HEK293 (cell line): ENCODE measurements around the gene COX11.

Experiments used
- BCL11A ChIP-seq: fragments of 450-650 bp; formaldehyde crosslinking; IDR thresholded peaks from 2 replicates; pipeline ENCODE4 v1.5.1; 2016; ENCODE audit warnings: low read depth, missing biosample characterization, missing genetic modification characterization
- GLIS1 ChIP-seq: fragments of 450-650 bp; formaldehyde crosslinking; IDR thresholded peaks from 2 replicates; pipeline ENCODE4 v1.5.1; 2016; ENCODE audit warnings: missing biosample characterization, missing genetic modification characterization
- INSM2 ChIP-seq: fragments of 450-650 bp; formaldehyde crosslinking; IDR thresholded peaks from 2 replicates; pipeline ENCODE4 v1.5.1; 2016; ENCODE audit warnings: missing biosample characterization, missing genetic modification characterization
- PRDM6 ChIP-seq: fragments of 450-650 bp; formaldehyde crosslinking; IDR thresholded peaks from 2 replicates; pipeline ENCODE4 v1.5.1; 2017; ENCODE audit warnings: missing biosample characterization, missing genetic modification characterization
- SP7 ChIP-seq: fragments of 450-650 bp; formaldehyde crosslinking; IDR thresholded peaks from 2 replicates; pipeline ENCODE4 v1.5.1; 2016; ENCODE audit warnings: missing biosample characterization, missing genetic modification characterization
- TRIM28 ChIP-seq: IDR thresholded peaks from 2 replicates; pipeline ENCODE4 v1.6.1; 2011; ENCODE audit warnings: low read length, control low read depth, borderline replicate concordance
- ZNF148 ChIP-seq: fragments of 450-650 bp; formaldehyde crosslinking; IDR thresholded peaks from 2 replicates; pipeline ENCODE4 v1.5.0; 2017; ENCODE audit warnings: missing biosample characterization, missing genetic modification characterization, borderline replicate concordance
- ZNF155 ChIP-seq: fragments of 450-650 bp; formaldehyde crosslinking; IDR thresholded peaks from 2 replicates; pipeline ENCODE4 v1.5.1; 2016; ENCODE audit warnings: missing biosample characterization, missing genetic modification characterization
- ZNF202 ChIP-seq: fragments of 450-650 bp; formaldehyde crosslinking; IDR thresholded peaks from 2 replicates; pipeline ENCODE4 v1.5.1; 2016; ENCODE audit warnings: missing biosample characterization, missing genetic modification characterization, borderline replicate concordance
- ZNF24 ChIP-seq: fragments of 450-650 bp; formaldehyde crosslinking; IDR thresholded peaks from 2 replicates; pipeline ENCODE4 v1.5.1; 2016; ENCODE audit warnings: missing biosample characterization, missing genetic modification characterization
- ZNF518A ChIP-seq: fragments of 450-650 bp; formaldehyde crosslinking; conservative IDR thresholded peaks from 2 replicates; pipeline ENCODE4 v1.5.1; 2016; ENCODE audit warnings: low read depth, missing biosample characterization, missing genetic modification characterization
- ZNF544 ChIP-seq: fragments of 450-650 bp; formaldehyde crosslinking; IDR thresholded peaks from 2 replicates; pipeline ENCODE4 v1.5.0; 2017; ENCODE audit warnings: missing biosample characterization, missing genetic modification characterization
- ZNF549 ChIP-seq: fragments of 450-650 bp; IDR thresholded peaks from 2 replicates; pipeline ENCODE4 v1.5.1; 2018; ENCODE audit warnings: missing biosample characterization, missing genetic modification characterization, mild to moderate bottlenecking, inconsistent platforms, moderate library complexity
- ZSCAN30 ChIP-seq: fragments of 450-650 bp; IDR thresholded peaks from 2 replicates; pipeline ENCODE4 v1.5.1; 2018; ENCODE audit warnings: missing biosample characterization, mild to moderate bottlenecking, missing genetic modification characterization, moderate library complexity
- TF ChIP-seq, protein P1 (sequence below): fragments of 450-650 bp; formaldehyde crosslinking; IDR thresholded peaks from 2 replicates; pipeline ENCODE4 v1.5.1; 2016; ENCODE audit warnings: missing biosample characterization, missing genetic modification characterization, borderline replicate concordance
- TF ChIP-seq, protein P2 (sequence below): fragments of 450-650 bp; formaldehyde crosslinking; IDR thresholded peaks from 2 replicates; pipeline ENCODE4 v1.5.1; 2016; ENCODE audit warnings: missing biosample characterization, missing genetic modification characterization
- TF ChIP-seq, protein P3 (sequence below): fragments of 450-650 bp; formaldehyde crosslinking; optimal IDR thresholded peaks from 2 replicates; pipeline ENCODE3; 2016; ENCODE audit warnings: missing biosample characterization, mild to moderate bottlenecking, missing genetic modification characterization

Gene COX11

GRCh38 chr17:54968262-54968987 lies at the start of gene COX11, which contains the start of gene STXBP4 (continued):
- TF ChIP-seq, protein P1, sequence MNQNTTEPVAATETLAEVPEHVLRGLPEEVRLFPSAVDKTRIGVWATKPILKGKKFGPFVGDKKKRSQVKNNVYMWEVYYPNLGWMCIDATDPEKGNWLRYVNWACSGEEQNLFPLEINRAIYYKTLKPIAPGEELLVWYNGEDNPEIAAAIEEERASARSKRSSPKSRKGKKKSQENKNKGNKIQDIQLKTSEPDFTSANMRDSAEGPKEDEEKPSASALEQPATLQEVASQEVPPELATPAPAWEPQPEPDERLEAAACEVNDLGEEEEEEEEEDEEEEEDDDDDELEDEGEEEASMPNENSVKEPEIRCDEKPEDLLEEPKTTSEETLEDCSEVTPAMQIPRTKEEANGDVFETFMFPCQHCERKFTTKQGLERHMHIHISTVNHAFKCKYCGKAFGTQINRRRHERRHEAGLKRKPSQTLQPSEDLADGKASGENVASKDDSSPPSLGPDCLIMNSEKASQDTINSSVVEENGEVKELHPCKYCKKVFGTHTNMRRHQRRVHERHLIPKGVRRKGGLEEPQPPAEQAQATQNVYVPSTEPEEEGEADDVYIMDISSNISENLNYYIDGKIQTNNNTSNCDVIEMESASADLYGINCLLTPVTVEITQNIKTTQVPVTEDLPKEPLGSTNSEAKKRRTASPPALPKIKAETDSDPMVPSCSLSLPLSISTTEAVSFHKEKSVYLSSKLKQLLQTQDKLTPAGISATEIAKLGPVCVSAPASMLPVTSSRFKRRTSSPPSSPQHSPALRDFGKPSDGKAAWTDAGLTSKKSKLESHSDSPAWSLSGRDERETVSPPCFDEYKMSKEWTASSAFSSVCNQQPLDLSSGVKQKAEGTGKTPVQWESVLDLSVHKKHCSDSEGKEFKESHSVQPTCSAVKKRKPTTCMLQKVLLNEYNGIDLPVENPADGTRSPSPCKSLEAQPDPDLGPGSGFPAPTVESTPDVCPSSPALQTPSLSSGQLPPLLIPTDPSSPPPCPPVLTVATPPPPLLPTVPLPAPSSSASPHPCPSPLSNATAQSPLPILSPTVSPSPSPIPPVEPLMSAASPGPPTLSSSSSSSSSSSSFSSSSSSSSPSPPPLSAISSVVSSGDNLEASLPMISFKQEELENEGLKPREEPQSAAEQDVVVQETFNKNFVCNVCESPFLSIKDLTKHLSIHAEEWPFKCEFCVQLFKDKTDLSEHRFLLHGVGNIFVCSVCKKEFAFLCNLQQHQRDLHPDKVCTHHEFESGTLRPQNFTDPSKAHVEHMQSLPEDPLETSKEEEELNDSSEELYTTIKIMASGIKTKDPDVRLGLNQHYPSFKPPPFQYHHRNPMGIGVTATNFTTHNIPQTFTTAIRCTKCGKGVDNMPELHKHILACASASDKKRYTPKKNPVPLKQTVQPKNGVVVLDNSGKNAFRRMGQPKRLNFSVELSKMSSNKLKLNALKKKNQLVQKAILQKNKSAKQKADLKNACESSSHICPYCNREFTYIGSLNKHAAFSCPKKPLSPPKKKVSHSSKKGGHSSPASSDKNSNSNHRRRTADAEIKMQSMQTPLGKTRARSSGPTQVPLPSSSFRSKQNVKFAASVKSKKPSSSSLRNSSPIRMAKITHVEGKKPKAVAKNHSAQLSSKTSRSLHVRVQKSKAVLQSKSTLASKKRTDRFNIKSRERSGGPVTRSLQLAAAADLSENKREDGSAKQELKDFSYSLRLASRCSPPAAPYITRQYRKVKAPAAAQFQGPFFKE (tag by site-specific recombination), result no peak
- TF ChIP-seq ZNF549 (tag by site-specific recombination), result no peak
- no peak for TF ChIP-seq PRDM6 (tag by site-specific recombination)
- peak; percentile 76; the same call in 1 of the 2 replicates for TF ChIP-seq GLIS1 (tag by site-specific recombination)
- TF ChIP-seq INSM2, result no peak
- TF ChIP-seq SP7 (tag by site-specific recombination), result peak; percentile 44
- TF ChIP-seq BCL11A (tag by site-specific recombination), result no peak
- TF ChIP-seq ZNF518A (tag by site-specific recombination), result no peak
- no peak for TF ChIP-seq ZNF544 (tag by site-specific recombination)
- no peak for TF ChIP-seq ZNF155 (tag by site-specific recombination)
- TF ChIP-seq TRIM28, result peak; percentile 77
- TF ChIP-seq, protein P2, sequence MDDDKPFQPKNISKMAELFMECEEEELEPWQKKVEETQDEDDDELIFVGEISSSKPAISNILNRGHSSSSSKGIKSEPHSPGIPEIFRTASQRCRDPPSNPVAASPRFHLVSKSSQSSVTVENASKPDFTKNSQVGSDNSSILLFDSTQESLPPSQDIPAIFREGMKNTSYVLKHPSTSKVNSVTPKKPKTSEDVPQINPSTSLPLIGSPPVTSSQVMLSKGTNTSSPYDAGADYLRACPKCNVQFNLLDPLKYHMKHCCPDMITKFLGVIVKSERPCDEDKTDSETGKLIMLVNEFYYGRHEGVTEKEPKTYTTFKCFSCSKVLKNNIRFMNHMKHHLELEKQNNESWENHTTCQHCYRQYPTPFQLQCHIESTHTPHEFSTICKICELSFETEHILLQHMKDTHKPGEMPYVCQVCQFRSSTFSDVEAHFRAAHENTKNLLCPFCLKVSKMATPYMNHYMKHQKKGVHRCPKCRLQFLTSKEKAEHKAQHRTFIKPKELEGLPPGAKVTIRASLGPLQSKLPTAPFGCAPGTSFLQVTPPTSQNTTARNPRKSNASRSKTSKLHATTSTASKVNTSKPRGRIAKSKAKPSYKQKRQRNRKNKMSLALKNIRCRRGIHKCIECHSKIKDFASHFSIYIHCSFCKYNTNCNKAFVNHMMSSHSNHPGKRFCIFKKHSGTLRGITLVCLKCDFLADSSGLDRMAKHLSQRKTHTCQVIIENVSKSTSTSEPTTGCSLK (tag by site-specific recombination), result no peak
- TF ChIP-seq ZSCAN30, result no peak
- TF ChIP-seq ZNF24 (tag by site-specific recombination), result no peak
- TF ChIP-seq, protein P3, sequence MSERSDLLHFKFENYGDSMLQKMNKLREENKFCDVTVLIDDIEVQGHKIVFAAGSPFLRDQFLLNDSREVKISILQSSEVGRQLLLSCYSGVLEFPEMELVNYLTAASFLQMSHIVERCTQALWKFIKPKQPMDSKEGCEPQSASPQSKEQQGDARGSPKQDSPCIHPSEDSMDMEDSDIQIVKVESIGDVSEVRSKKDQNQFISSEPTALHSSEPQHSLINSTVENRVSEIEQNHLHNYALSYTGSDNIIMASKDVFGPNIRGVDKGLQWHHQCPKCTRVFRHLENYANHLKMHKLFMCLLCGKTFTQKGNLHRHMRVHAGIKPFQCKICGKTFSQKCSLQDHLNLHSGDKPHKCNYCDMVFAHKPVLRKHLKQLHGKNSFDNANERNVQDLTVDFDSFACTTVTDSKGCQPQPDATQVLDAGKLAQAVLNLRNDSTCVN (tag by site-specific recombination), result peak; percentile 51
- TF ChIP-seq ZNF148 (tag by site-specific recombination), result no peak
- TF ChIP-seq ZNF202 (tag by site-specific recombination), result no peak
